ENCODE measurements around the gene CREG1. TPM values are rescaled to one million over a fixed set of nuclear protein-coding genes. Genes with fewer than 3 reads are reported as not detected.

CREG1 gene
- total and polyA plus RNA-seq, 2 experiments from 2014 or later, result 21.2 to 42.7 TPM

DNA sequence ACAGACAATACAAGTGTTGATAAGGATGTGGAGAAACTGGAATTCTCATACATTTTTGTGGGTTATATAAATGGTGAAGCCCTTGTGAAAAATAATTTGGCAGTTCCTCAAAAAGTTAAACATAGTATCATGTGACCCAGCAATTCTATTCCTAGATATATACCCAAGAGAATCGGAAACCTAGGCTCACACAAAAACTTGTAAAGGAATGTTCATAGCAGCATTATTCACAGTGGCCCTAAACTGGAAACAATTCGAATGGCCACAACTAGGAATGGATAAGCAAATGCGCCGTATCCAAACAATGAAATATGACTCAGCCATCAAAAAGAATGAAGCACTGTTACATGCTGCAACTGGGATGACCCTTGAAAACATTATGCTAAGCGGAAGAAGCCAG lies 31.3 kb downstream of the CREG1 start:
- H3K9me3 Mint-ChIP-seq, result no peaks in the 10 kb centered on the region; the same call in 1 of the 3 replicates
- Histone ChIP-seq H3K27ac (ENCODE audit: low read depth) (no peak overlapping the region), H3K4me3 (no peak overlapping the region), H3K9me2 (ENCODE audit: insufficient read depth) (no peaks in the 10 kb centered on the region), H3K4me1 (ENCODE audit: insufficient read depth) (no peaks in the 10 kb centered on the region), H3K4me2 (no peak overlapping the region), H4K20me1 (replicated peaks; ENCODE audit: insufficient read depth) (no peaks in the 10 kb centered on the region), H3F3A (replicated peaks; ENCODE audit: low read depth) (no peaks in the 10 kb centered on the region), H3K79me2 (replicated peaks; ENCODE audit: insufficient read depth) (no peaks in the 10 kb centered on the region), H3K27me3 (ENCODE audit: insufficient read depth) (no peaks in the 10 kb centered on the region), H2AFZ (no peak overlapping the region), H3K36me3 (ENCODE audit: insufficient read depth) (no peaks in the 10 kb centered on the region)
- ATAC-seq (no peak), DNase-seq (ENCODE audit: low spot score) (no peak)
- H3K4me3 Mint-ChIP-seq, result no peak overlapping the region
- H3K36me3 Mint-ChIP-seq (ENCODE audit: low read depth), result no peaks in the 10 kb centered on the region
- TF ChIP-seq EZH2 (IDR thresholded peaks at IDR 0.05; ENCODE audit: low read depth, unreplicated experiment), result no peak
- no peak for TF ChIP-seq CTCF (conservative IDR thresholded peaks at IDR 0.05; ENCODE audit: low read depth in 2 of 2)
- TF ChIP-seq EZH2phosphoT487 (IDR thresholded peaks at IDR 0.05; ENCODE audit: unreplicated experiment), result no peak
- TF ChIP-seq, protein P1, sequence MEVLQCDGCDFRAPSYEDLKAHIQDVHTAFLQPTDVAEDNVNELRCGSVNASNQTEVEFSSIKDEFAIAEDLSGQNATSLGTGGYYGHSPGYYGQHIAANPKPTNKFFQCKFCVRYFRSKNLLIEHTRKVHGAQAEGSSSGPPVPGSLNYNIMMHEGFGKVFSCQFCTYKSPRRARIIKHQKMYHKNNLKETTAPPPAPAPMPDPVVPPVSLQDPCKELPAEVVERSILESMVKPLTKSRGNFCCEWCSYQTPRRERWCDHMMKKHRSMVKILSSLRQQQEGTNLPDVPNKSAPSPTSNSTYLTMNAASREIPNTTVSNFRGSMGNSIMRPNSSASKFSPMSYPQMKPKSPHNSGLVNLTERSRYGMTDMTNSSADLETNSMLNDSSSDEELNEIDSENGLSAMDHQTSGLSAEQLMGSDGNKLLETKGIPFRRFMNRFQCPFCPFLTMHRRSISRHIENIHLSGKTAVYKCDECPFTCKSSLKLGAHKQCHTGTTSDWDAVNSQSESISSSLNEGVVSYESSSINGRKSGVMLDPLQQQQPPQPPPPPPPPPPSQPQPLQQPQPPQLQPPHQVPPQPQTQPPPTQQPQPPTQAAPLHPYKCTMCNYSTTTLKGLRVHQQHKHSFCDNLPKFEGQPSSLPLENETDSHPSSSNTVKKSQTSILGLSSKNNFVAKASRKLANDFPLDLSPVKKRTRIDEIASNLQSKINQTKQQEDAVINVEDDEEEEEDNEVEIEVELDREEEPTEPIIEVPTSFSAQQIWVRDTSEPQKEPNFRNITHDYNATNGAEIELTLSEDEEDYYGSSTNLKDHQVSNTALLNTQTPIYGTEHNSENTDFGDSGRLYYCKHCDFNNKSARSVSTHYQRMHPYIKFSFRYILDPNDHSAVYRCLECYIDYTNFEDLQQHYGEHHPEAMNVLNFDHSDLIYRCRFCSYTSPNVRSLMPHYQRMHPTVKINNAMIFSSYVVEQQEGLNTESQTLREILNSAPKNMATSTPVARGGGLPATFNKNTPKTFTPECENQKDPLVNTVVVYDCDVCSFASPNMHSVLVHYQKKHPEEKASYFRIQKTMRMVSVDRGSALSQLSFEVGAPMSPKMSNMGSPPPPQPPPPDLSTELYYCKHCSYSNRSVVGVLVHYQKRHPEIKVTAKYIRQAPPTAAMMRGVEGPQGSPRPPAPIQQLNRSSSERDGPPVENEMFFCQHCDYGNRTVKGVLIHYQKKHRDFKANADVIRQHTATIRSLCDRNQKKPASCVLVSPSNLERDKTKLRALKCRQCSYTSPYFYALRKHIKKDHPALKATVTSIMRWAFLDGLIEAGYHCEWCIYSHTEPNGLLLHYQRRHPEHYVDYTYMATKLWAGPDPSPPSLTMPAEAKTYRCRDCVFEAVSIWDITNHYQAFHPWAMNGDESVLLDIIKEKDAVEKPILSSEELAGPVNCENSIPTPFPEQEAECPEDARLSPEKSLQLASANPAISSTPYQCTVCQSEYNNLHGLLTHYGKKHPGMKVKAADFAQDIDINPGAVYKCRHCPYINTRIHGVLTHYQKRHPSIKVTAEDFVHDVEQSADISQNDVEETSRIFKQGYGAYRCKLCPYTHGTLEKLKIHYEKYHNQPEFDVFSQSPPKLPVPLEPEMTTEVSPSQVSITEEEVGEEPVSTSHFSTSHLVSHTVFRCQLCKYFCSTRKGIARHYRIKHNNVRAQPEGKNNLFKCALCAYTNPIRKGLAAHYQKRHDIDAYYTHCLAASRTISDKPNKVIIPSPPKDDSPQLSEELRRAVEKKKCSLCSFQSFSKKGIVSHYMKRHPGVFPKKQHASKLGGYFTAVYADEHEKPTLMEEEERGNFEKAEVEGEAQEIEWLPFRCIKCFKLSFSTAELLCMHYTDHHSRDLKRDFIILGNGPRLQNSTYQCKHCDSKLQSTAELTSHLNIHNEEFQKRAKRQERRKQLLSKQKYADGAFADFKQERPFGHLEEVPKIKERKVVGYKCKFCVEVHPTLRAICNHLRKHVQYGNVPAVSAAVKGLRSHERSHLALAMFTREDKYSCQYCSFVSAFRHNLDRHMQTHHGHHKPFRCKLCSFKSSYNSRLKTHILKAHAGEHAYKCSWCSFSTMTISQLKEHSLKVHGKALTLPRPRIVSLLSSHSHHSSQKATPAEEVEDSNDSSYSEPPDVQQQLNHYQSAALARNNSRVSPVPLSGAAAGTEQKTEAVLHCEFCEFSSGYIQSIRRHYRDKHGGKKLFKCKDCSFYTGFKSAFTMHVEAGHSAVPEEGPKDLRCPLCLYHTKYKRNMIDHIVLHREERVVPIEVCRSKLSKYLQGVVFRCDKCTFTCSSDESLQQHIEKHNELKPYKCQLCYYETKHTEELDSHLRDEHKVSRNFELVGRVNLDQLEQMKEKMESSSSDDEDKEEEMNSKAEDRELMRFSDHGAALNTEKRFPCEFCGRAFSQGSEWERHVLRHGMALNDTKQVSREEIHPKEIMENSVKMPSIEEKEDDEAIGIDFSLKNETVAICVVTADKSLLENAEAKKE (CRISPR knock-in tag; IDR thresholded peaks at IDR 0.05), result no peak
- TF ChIP-seq ZNF331 (CRISPR knock-in tag; IDR thresholded peaks at IDR 0.05; ENCODE audit: low read depth), result no peak
- TF ChIP-seq ZNF114 (CRISPR knock-in tag; IDR thresholded peaks at IDR 0.05), result no peak
- no peak for TF ChIP-seq JUNB (IDR thresholded peaks at IDR 0.05; ENCODE audit: unreplicated experiment)
- no peak for TF ChIP-seq POLR2AphosphoS5 (IDR thresholded peaks at IDR 0.05; ENCODE audit: low read depth)
- TF ChIP-seq NANOG (IDR thresholded peaks at IDR 0.05; ENCODE audit: borderline replicate concordance), result no peak
- TF ChIP-seq, protein P2, sequence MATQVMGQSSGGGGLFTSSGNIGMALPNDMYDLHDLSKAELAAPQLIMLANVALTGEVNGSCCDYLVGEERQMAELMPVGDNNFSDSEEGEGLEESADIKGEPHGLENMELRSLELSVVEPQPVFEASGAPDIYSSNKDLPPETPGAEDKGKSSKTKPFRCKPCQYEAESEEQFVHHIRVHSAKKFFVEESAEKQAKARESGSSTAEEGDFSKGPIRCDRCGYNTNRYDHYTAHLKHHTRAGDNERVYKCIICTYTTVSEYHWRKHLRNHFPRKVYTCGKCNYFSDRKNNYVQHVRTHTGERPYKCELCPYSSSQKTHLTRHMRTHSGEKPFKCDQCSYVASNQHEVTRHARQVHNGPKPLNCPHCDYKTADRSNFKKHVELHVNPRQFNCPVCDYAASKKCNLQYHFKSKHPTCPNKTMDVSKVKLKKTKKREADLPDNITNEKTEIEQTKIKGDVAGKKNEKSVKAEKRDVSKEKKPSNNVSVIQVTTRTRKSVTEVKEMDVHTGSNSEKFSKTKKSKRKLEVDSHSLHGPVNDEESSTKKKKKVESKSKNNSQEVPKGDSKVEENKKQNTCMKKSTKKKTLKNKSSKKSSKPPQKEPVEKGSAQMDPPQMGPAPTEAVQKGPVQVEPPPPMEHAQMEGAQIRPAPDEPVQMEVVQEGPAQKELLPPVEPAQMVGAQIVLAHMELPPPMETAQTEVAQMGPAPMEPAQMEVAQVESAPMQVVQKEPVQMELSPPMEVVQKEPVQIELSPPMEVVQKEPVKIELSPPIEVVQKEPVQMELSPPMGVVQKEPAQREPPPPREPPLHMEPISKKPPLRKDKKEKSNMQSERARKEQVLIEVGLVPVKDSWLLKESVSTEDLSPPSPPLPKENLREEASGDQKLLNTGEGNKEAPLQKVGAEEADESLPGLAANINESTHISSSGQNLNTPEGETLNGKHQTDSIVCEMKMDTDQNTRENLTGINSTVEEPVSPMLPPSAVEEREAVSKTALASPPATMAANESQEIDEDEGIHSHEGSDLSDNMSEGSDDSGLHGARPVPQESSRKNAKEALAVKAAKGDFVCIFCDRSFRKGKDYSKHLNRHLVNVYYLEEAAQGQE (IDR thresholded peaks at IDR 0.05; ENCODE audit: unreplicated experiment), result no peak
- TF ChIP-seq CREB1 (CRISPR knock-in tag; IDR thresholded peaks at IDR 0.05; ENCODE audit: low read depth), result no peak
- no peak for TF ChIP-seq STAT1 (IDR thresholded peaks at IDR 0.05; ENCODE audit: unreplicated experiment)
- TF ChIP-seq ETS1 (IDR thresholded peaks at IDR 0.05), result no peak
- no peak overlapping the region for H3K27ac Mint-ChIP-seq
- peaks cover 10% of the 10 kb centered on the region for H3K27me3 Mint-ChIP-seq (ENCODE audit: insufficient read depth, low read depth, poor library complexity)
- peaks cover 10% of the 10 kb centered on the region for H3K4me1 Mint-ChIP-seq

Data from GM23338 (cell line).